ENCODE data around the gene PPIL3. TPM values are rescaled to one million over a fixed set of nuclear protein-coding genes. Genes with fewer than 3 reads are reported as not detected.
A peak's percentile ranks its signal among the peaks of the same experiment; 100 is the strongest.
"Not testable (repeated sequence)": the region's sequence is repeated elsewhere in the genome, so short reads cannot be mapped to it uniquely, and the experiment has no call there.

PPIL3 gene
- total RNA-seq, 4 donors from 2014 or later, result 12.6 to 32.5 (median 20.6) TPM

DNA sequence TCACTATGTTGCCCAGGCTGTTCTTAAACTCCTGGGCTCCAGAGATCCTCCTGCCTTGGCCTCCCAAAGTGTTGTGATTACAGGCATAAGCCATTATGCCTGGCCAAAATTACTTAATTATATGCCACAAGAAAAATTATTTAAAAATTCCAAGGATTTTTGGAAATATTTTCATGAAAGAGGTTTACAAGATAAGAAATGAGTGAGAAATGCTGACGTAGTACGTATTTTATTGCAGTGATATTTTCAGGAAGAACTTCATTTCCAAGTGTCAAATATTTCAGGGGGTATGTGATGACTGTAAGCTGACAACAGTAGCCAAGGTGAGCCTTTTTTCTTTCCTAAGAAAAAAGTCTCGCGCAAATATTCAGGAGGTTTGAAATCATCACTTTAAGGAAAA is 21.1 kb upstream of the PPIL3 start:
- no peak overlapping the region for H3K4me3 ChIP-seq (ENCODE audit: low read depth, poor library complexity, severe bottlenecking)
- TF ChIP-seq POLR2A (IDR thresholded peaks at IDR 0.05) (no peak), CTCF (IDR thresholded peaks at IDR 0.05) (no peak)
- 95 to 96% methylated on average over 4 of the region's 4 CpGs for WGBS, 2 donors
- no peak for DNase-seq (ENCODE audit: low spot score in 2 of 2)
- intact Hi-C loops (cut with DNase I; ENCODE audit: low total_unique reads), result loop anchor here (10.0 kb wide), 2 partner anchors 155 to 255 kb away; no protein-coding TSS in a partner anchor

DNA sequence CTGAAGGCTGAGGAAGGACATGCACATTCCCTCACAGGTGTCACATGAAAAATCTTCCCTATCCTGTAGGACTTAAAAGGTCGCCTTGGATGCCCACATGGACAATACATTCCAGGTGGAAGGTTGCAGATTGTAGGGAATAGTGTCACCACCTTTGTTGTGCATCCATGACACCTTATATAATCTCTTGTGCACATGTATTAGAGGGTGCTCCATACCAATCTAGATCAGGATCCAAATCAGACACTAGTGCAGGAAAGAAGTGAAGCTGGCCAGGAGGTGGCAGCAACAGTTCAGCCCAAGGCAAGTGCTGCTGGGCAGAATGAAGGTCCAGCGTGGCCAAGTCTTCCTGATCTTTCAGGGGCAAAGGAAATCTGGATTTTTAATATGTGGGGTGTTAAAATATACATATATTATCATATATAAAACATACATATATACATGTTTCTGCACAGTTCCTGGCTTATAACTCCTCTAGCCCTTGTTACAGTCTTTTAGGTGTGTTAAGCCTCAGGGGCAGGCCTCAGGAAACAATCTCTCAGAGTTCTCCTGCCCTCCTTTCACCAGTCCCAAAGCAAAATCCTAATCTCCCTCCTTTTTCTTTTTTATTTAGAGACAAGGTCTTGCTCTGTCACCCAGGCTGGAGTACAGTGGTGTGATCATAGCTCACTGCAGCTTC is 16.9 kb upstream of the PPIL3 start:
- 46 to 54% methylated on average over 2 of the region's 2 CpGs for WGBS, 2 donors
- TF ChIP-seq CTCF (IDR thresholded peaks at IDR 0.05) (peak in 1 of 3 donors; percentile 48), POLR2A (IDR thresholded peaks at IDR 0.05) (no peak)
- peak; percentile 36 to 86 for DNase-seq (ENCODE audit: low spot score in 2 of 2)
- intact Hi-C loops (cut with DNase I; ENCODE audit: low total_unique reads), result loop anchor here (10.0 kb wide), 2 partner anchors 159 to 259 kb away; no protein-coding TSS in a partner anchor
- H3K4me3 ChIP-seq (ENCODE audit: low read depth, poor library complexity, severe bottlenecking), result no peak overlapping the region

DNA sequence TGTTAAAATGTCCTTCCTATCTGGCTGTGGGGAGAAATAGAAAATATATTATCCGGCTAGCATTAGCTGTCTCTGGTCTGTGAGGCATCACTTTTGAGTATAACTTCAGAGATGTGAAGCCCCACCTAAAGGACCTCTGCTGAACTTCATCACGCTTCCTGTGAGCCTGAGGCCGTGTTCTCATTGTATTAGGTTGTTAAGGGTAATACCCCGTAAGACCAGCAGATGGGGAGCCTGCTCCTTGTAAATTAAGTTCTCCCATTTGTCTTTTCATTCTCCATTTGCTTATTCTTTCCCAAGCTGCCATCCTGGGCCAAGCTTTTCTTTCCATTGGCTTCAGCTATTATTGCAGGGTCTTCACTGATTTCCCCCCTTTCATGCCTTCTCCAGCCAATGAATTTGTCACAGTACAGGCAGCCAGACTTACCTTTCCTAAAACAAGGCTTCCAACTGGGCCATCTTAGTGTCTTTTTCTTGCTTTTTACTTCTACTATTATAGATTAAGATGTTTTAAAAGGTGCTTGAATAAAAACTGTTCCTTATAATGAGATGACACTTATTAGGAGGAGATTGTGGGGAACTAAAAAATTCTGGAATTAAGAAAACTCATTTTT is 12.7 kb upstream of the PPIL3 start:
- H3K4me3 ChIP-seq (ENCODE audit: low read depth, poor library complexity, severe bottlenecking), result no peak overlapping the region
- peak in 1 of 2 donors; percentile 77 for DNase-seq (ENCODE audit: low spot score in 2 of 2)
- intact Hi-C loops (cut with DNase I; ENCODE audit: low total_unique reads), result loop anchor here (10.0 kb wide), 2 partner anchors 163 to 263 kb away; no protein-coding TSS in a partner anchor
- WGBS, 2 donors, result 5 to 9% methylated on average over 4 of the region's 4 CpGs
- TF ChIP-seq POLR2A (IDR thresholded peaks at IDR 0.05) (no peak), CTCF (IDR thresholded peaks at IDR 0.05) (peak in 1 of 3 donors; percentile 76)

- intact Hi-C loops (cut with DNase I; ENCODE audit: low total_unique reads), result no loop called here
- TF ChIP-seq POLR2A (IDR thresholded peaks at IDR 0.05) (no peak), CTCF (IDR thresholded peaks at IDR 0.05) (no peak)
- DNase-seq (ENCODE audit: low spot score in 2 of 2), result no peak
- H3K4me3 ChIP-seq (ENCODE audit: low read depth, poor library complexity, severe bottlenecking), result no peak overlapping the region
Observed at GRCh38 chr2:200899482-200899881, 10.6 kb upstream of the PPIL3 start.

DNA sequence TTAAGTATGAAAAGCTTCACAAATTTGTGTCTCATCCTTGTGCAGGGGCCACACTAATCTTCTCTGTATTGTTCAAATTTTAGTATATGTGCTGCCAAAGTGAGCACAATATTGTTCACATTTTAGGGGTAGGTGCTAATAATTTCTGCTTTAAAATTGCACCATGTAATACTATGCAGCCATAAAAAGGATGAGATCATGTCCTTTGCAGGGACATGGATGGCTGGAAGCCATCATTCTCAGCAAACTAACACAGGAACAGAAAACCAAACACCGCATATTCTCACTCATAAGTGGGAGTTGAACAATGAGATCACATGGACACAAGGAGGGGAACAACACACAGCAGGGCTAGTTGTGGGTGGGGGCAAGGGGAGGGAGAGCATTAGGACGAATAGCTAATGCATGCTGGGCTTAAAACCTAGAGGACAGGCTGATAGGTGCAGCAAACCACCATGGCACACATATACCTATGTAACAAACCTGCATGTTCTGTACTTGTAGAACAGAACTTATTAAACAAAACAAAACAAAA is 7.1 kb downstream of the PPIL3 start:
- H3K4me3 ChIP-seq (ENCODE audit: low read depth, poor library complexity, severe bottlenecking); DNase-seq (ENCODE audit: low spot score in 2 of 2); intact Hi-C loops (cut with DNase I; ENCODE audit: low total_unique reads): not testable (repeated sequence)
- WGBS, 2 donors, result 82 to 87% methylated on average over 2 of the region's 2 CpGs

DNA sequence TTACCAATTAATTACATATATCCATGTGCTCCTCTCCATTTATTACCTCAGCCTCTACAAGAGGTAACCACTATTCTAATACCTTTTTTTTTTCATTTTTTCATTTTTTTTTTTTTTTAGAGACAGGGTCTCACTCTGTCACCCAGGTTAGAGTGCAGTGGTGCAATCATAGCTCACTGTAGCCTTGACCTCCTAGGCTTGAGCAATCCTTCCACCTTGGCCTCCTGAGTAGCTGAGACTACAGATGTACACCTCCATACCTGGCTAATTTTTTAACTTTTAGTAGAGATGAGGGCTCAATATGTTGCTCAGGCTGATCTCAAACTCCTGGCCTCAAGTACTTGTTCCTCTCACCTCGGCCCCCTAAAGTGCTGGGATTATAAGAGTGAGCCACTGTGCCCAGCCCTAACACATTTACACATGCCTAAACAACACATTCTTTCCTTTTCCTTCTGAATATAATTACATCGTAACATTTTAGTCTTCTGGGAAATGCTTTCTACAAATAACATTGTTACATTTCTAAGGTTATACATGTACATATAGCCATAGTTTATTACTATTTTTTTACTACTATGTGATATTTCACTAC is 10.5 kb downstream of the PPIL3 start:
- TF ChIP-seq CTCF (IDR thresholded peaks at IDR 0.05) (no peak), POLR2A (IDR thresholded peaks at IDR 0.05) (no peak)
- no peak overlapping the region for H3K4me3 ChIP-seq (ENCODE audit: low read depth, poor library complexity, severe bottlenecking)
- 91 to 94% methylated on average over 2 of the region's 2 CpGs for WGBS, 2 donors
- no peak for DNase-seq (ENCODE audit: low spot score in 2 of 2)
- intact Hi-C loops (cut with DNase I; ENCODE audit: low total_unique reads), result no loop called here

Data from lower leg skin (tissue), 4 donors.